NCI-H1048 (cell line): Measurements from ENCODE around the gene TMEM175.

ENCODE experiments used
- DNase-seq: peaks from one replicate; lab custom pipeline; 2025; lab: John Stamatoyannopoulos, UW

The TMEM175 gene

DNA sequence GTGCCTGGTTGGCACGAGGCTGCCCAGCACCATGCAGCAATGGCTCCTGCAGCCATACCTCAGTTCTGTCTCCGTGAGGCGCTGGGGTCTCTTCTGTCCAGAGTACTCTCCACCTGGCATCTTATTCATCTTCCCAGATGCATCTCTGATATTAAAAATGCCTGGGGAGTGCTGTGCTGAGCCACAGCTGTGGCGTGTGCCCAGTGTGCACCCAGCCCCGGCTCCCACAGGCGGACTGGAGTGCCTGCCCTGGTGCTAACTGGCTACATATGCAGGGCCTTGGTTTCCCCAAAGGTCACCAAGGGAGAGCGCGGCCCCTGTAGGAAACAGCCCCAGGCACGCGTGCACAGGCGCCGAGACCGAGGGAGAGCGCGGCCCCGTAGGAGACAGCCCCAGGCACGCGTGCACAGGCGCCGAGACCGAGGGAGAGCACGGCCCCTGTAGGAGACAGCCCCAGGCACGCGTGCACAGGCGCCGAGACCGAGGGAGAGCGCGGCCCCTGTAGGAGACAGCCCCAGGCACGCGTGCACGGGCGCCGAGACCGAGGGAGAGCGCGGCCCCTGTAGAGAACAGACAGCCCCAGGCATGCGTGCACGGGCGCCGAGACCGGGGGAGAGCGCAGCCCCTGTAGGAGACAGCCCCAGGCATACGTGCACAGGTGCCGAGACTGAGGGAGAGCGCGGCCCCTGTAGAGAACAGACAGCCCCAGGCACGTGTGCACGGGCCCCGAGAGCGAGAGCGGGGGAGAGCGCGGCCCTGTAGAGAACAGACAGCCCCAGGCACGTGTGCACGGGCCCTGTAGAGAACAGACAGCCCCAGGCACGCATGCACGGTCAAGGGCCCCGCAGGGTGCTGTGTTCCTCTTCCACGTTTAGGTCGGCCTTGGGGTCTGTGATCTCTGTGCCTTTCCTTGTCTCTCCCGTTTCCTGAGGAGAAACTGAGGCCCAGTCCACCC is 14.5 kb downstream of the TMEM175 start:
- DNase-seq: no peak

DNA sequence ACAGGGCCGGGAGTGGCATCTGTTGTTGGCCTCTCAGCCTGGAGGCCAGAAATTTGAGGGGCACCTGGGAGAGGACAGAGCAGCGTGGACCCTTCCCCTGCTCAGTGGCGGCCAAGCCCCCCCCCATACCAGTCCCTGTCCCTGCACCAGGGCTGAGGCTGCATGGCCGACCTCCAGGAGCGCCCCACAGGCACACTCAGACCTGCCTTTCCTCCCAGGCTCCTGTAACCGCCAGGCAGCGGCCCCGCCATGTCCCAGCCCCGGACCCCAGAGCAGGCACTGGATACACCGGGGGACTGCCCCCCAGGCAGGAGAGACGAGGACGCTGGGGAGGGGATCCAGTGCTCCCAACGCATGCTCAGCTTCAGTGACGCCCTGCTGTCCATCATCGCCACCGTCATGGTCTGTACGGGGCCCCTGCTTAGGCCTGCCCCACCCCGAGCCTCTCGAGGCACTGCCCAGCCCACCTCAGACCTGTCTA is 15.3 kb downstream of the TMEM175 start:
- DNase-seq: no peak

DNA sequence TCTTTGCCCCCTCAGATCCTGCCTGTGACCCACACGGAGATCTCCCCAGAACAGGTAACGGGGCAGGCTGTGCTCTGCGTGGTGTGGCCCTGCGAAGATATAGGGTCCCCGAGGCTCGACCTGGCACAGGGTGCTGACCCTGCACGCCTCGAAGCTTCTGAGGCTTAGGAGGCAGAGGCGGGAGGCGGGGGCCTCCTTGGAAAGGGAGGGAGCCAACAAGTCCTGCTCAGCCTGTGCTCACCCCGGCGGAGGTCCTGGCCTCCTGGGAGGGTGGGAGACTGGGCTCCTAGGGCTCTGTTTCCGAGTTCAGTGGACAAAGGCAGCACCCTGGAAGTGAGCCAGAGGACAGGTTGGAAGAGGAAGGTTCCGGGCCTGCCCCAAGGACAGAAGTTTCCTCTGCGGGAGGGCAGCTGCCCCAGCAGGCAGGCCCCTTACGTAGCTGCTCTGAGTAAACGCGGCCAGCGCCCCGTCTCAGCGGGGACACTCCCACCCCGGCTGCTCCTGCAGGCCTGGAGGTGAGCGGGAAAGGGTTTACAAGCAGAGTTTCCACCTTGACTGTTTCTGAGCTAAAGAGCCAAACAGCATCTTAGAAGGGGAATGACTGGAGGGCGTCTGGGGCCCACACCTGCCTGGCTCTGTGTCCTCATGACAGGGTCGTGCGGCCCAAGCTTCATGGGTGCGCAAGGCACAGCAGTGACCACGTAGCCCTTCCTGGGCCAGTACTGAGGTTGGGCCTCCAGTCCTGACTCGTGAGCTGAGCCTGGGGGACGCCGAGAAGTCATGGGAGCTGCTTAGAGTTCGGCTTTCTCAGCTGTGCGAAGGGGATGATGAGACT is 16.1 kb downstream of the TMEM175 start:
- DNase-seq: no peak

GRCh38 chr4:948936-949300 is 16.7 kb downstream of the TMEM175 start:
- DNase-seq: no peak

DNA sequence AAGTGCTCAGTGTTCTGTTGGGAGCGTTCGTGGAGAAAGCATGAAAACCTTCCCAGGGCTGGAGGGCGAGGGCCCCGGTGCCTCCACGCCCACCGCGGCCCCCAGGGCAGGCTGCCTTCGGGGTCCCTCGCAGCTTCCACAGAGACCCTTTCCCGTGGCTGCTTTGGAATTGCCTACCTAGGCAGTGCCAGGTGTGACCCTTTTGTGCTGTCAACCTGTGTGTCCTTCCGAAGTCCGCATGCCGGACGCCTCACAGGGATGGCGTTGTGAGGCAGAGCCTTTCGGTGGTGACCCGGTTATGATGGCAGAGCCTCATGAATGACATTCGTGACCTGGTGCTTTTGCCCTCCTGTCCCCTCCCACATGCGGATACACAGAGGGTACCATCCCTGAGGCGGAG is 17.4 kb downstream of the TMEM175 start:
- DNase-seq: no peak

- no peak for DNase-seq
Observed at GRCh38 chr4:950136-951020, 18.1 kb downstream of the TMEM175 start.

- DNase-seq: no peak
Observed at GRCh38 chr4:951186-951585, 18.9 kb downstream of the TMEM175 start.

DNA sequence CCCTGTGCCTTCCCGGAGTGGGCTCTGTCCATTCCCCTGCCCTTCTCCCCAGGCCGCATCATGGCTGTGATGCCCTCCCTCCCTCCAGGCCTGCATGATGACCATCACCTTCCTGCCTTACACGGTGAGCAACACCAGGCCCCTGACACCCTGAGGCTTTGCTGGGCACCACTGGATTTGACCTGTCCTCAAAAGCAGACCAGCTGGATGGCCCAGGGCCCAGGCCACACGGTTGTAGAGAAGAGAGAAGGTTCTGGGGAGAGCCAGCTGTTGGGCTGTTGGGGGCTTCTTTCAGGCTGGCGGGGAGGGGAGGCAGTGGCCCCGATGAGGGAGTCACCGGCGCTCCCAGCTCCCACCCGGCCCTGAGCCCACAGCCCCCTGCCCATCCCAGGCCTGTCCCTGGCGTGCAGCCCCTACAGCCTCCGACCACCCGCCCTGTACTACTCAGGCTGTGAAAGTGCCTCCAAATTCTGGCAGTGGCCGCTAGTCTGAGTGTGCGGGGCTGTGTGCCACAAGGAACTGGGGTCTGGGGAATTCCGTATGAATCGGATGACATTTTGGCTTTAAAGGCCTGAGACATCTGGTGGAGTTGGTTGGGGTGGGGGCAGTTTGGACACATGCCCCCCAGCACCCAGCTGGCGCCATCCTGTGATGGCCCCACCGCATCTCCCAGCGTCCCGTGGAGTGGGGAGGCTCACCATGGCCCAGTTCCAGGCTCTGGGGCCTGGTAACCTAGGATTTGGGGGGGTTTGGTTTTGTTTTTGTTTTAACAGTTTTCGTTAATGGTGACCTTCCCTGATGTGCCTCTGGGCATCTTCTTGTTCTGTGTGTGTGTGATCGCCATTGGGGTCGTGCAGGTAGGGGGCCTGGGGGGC is 19.6 kb downstream of the TMEM175 start:
- no peak for DNase-seq

DNA sequence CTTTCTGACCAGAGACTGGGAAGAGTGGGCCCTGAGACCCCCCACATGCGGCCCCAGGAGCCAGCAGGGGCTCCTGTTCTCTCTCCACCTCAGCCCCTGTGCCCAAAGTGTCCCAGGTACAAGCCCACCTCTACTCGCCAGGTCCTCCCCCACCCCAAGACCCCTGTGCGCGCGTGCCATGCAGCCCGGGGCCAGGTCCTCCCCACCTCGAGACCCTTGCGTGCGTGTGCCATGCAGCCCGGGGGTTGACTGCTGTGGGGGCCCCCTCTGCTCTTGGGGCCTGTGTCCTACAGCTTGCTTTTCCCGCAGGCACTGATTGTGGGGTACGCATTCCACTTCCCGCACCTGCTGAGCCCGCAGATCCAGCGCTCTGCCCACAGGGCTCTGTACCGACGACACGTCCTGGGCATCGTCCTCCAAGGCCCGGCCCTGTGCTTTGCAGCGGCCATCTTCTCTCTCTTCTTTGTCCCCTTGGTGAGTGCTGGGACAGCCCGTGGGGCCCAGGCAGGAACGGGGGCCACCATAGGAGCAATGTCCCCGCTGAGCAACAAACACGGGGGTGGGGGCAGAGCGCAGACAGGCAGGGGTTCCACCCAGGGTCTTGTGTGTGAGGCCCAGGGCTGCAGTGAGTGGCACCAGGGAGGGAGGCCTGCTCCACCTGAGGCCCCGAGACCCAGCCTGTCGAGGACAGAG is 20.8 kb downstream of the TMEM175 start:
- no peak for DNase-seq

- DNase-seq: no peak
Observed at GRCh38 chr4:953574-953915, 21.3 kb downstream of the TMEM175 start.

DNA sequence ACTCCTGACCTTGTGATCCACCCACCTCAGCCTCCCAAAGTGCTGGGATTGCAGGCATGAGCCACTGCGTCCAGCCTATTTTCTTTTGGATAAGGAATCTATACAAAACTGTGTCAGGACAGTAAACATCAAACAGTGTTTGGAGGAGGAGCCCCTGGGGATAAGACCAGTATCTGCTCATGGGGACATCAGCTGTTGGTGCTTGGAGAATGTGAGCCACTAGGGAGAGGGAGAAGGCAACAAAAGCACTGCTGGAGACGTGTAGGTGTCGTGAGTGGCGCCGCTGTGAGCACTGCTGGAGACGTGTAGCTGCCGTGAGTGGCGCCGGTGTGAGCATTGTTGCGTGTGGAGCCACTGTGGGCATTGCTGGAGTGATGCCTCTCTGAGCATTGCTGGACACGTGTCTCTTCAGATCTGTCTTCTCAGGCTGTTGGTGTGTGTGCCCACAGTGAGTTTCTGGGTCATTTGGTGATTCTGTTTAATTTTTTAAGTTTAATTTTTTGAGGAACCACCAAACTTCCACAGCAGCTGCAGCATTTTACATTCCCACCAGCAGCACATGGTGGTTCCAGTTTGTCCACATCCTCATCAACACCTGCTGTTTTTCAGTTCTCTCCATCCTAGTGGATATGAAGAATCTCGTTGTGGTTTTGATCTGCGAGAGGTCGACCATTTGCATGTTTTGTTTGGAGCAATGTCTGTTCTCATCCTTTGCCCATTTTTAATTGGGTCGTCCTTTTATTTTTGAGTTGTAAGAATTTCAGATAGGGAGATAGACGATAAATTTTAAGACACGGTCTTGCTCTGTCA is 22.2 kb downstream of the TMEM175 start:
- DNase-seq: no peak

DNA sequence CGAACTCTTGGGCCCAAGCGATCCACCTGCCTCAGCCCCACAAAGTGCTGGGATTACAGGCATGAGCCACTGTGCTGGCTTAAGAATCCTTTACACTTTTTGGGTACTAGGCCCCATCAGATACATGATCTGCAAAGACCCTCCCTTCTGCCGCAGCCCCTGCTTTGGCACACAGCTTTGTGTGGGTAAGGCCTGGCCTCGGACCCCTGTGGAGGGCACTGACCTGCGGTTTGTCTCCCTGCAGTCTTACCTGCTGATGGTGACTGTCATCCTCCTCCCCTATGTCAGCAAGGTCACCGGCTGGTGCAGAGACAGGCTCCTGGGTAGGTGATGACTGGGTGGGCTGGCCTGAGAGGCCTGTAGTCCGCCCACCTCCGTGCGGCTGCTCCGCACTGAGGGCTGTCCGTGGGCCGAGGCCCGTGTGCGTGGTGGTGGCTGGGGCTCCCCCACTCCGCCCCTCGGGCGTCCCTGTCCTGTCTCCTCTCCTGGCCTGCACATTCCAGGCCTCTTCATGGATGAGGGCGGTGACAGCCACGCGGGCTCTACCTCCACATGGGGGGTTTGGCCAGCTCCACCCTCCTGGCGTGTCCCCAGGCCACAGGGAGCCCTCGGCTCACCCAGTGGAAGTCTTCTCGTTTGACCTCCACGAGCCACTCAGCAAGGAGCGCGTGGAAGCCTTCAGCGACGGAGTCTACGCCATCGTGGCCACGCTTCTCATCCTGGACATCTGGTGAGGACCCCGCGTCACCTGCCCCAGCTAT is 23.1 kb downstream of the TMEM175 start:
- DNase-seq: no peak

DNA sequence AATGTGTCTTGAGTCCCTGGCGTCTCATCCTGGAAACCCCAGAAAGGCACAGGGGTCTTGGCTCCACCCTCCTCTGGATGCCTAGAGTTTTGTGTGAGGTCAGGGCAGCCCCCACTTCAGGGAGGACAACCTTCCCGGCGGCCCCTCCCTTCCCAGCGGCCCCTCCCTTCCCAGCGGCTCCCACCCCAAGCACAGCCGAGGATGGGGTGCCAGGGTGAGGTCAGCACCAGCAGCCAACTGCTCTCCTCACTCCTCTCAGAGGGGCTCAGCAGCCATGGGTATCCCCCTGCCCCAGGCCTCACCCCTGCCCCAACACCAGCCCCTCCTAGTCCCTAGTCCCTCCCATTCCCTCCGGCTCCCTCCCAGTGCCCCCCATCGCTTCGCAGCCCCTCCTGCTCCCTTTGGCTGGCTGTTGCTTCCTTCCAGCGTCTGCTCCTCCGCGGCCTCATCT is 23.7 kb downstream of the TMEM175 start:
- DNase-seq: no peak

DNA sequence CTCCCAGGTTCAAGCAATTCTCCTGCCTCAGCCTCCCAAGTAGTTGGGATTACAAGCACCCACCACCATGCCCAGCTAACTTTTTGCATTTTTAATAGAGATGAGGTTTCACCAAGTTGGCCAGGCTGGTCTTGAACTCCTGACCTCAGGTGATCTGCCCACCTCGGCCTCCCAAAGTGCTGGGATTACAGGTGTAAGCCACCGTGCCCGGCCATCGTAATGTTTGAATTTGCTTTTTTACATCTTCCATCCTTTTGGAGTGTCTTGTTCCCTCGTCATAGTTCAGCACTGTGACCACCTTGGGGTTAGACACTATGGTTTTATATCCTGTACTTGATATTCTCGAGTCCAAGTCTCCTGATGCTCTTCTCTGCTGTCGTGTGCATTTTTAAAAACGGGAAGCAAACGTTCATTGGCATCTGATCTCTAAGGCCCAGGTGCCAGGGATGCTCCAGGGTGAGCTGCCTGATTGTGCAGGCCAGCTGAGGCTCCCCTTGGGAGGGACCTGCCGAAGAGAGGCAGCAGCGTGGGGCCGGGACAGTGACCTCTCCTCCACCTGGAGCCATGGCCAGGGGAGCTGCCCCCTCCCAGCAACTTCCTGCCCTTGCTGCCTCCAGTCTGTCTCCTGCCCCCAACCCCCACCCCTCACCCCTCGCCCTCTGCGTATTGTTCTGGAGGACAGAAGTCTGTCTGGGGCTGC is 24.4 kb downstream of the TMEM175 start:
- DNase-seq: no peak

- no peak for DNase-seq
Observed at GRCh38 chr4:957231-957580, 24.9 kb downstream of the TMEM175 start.

DNA sequence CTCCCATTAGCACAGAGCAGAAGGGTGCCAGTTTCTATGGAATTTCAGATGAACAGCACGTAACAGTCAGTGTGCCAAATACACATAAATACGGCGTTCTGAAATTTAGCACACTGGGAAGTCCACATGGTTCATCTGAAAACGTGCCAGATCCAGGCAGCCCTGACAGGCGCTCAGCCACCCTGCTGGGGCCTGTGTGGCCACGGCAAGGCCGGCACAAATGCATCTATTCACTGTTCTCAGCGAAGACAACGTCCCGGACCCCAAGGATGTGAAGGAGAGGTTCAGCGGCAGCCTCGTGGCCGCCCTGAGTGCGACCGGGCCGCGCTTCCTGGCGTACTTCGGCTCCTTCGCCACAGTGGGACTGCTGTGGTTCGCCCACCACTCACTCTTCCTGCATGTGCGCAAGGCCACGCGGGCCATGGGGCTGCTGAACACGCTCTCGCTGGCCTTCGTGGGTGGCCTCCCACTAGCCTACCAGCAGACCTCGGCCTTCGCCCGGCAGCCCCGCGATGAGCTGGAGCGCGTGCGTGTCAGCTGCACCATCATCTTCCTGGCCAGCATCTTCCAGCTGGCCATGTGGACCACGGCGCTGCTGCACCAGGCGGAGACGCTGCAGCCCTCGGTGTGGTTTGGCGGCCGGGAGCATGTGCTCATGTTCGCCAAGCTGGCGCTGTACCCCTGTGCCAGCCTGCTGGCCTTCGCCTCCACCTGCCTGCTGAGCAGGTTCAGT is 25.5 kb downstream of the TMEM175 start:
- DNase-seq: no peak

- no peak for DNase-seq
Observed at GRCh38 chr4:958314-958665, 26.0 kb downstream of the TMEM175 start.
